CD4-positive, alpha-beta T cell (primary cell): ENCODE measurements around the gene CD58. TPM values are rescaled to one million over a fixed set of nuclear protein-coding genes. Genes with fewer than 3 reads are reported as not detected.

Source experiments
- ATAC-seq: fragments of 200-7000 bp; cut with Tn5 transposase; one replicate; pipeline ENCODE4 v1.10.0; 2022; ENCODE audit warnings: mild to moderate bottlenecking; ENCODE audit not compliant: poor library complexity
- CTCF ChIA-PET: fragments of 350-600 bp; sonication (Branson Sonifier 250); formaldehyde crosslinking; loops from one replicate; lab custom pipeline; 2021; ENCODE audit warnings: antibody characterized with exemption, inconsistent platforms; lab: Charles Lee
- POLR2A ChIA-PET: fragments of 350-600 bp; sonication (Branson Sonifier 250); formaldehyde crosslinking; loops from one replicate; lab custom pipeline; 2021; ENCODE audit warnings: antibody characterized with exemption, inconsistent platforms; lab: Charles Lee
- DNase-seq, 14 experiments: peaks; one replicate each; pipeline ENCODE4 v3.0.0-alpha.2; 2013 to 2020; ENCODE audit warnings: mixed read lengths in 2 of 14
- H3K27ac ChIP-seq, 2 donors: one replicate each; pipeline versions ENCODE4 v1.5.1 to v1.7.0; 2013; ENCODE audit warnings: low read length in 2 of 2, low read depth in 1 of 2, mild to moderate bottlenecking in 1 of 2
- H3K27me3 ChIP-seq, 2 experiments: 1 replicate in 1 of 2; 2 replicates in 1 of 2; pipeline versions ENCODE4 v1.6.1 to v1.7.0; 2013; ENCODE audit warnings: low read length in 2 of 2, control low read depth in 1 of 2, mild to moderate bottlenecking in 1 of 2, moderate library complexity in 1 of 2; ENCODE audit not compliant: insufficient read depth in 2 of 2, control insufficient read depth in 1 of 2
- H3K36me3 ChIP-seq: one replicate; pipeline ENCODE4 v1.6.1; 2013; ENCODE audit warnings: low read length, control low read depth; ENCODE audit not compliant: insufficient read depth
- H3K4me1 ChIP-seq: one replicate; pipeline ENCODE4 v1.6.1; 2013; ENCODE audit warnings: low read length, control low read depth; ENCODE audit not compliant: insufficient read depth
- H3K4me3 ChIP-seq: one replicate; pipeline ENCODE4 v1.5.1; 2013; ENCODE audit warnings: mild to moderate bottlenecking, low read length, moderate library complexity
- H3K9me3 ChIP-seq, 2 experiments: 1 replicate in 1 of 2; 2 replicates in 1 of 2; pipeline versions ENCODE4 v1.6.1 to v1.7.0; 2013; ENCODE audit warnings: low read length in 2 of 2, mild to moderate bottlenecking in 2 of 2, control low read depth in 1 of 2, moderate library complexity in 1 of 2; ENCODE audit not compliant: control insufficient read depth in 1 of 2, insufficient read depth in 1 of 2
- H3K27ac Mint-ChIP-seq: one replicate; pipeline ENCODE4 v1.8.0; 2020; ENCODE audit warnings: mixed read lengths
- H3K27me3 Mint-ChIP-seq: one replicate; pipeline ENCODE4 v1.8.0; 2021; ENCODE audit warnings: mixed read lengths
- H3K36me3 Mint-ChIP-seq: one replicate; pipeline ENCODE4 v1.8.0; 2021; ENCODE audit warnings: low read depth, mixed read lengths
- H3K4me1 Mint-ChIP-seq: one replicate; pipeline ENCODE4 v1.8.0; 2021; ENCODE audit warnings: low read depth, mixed read lengths
- H3K4me3 Mint-ChIP-seq: one replicate; pipeline ENCODE4 v1.8.0; 2020; ENCODE audit warnings: mild to moderate bottlenecking, mixed read lengths
- H3K9me3 Mint-ChIP-seq: one replicate; pipeline ENCODE4 v1.8.0; 2020; ENCODE audit warnings: mixed read lengths
- CTCF ChIP-seq: fragments of 200-600 bp; IDR thresholded peaks from one replicate; pipeline ENCODE4 v1.8.0; 2022; ENCODE audit warnings: antibody characterized with exemption, mild to moderate bottlenecking
- intact Hi-C, 2 experiments: fragments of 100-400 bp; cut with DNase I in 1 of 2; cut with micrococcal nuclease in 1 of 2; formaldehyde crosslinking; loops; one replicate each; pipeline versions ENCODE4 v1.15.1 to v1.9.0; 2023 to 2025; cut with DNase I, micrococcal nuclease
- total RNA-seq, 174 experiments: library from RNA in 2 of 174; stranded (reverse) in 2 of 174; gene quantifications; one replicate each; pipeline ENCODE4 v1.2.3 and lab custom pipeline; 2021 to 2026

The CD58 gene
- total RNA-seq, 2 experiments from 2014 or later, result 4.2 to 5.7 TPM

- H3K9me3 Mint-ChIP-seq, result no peaks in the 10 kb centered on the region
- ChIA-PET POLR2A (interaction anchor here (1.5 kb wide), 1 partner anchor 338 kb away, joined by 4 read pairs; no protein-coding TSS in a partner anchor), CTCF (interaction anchor here (1.5 kb wide), 1 partner anchor 9 kb away, joined by 5 read pairs; no protein-coding TSS in a partner anchor)
- H3K4me3 ChIP-seq, result no peak overlapping the region
- no peaks in the 10 kb centered on the region for H3K9me3 ChIP-seq
- no peak overlapping the region for H3K4me3 Mint-ChIP-seq
- no peaks in the 10 kb centered on the region for H3K4me1 ChIP-seq
- DNase-seq, result no peak
- no peak overlapping the region for H3K27ac Mint-ChIP-seq
- intact Hi-C loops, result loop anchor here in 1 of 2 experiments (5.0 kb wide), 1 partner anchor 79 kb away; no protein-coding TSS in a partner anchor
- no peak for ATAC-seq
- H3K36me3 ChIP-seq, result no peaks in the 10 kb centered on the region
- H3K4me1 Mint-ChIP-seq, result no peaks in the 10 kb centered on the region
- H3K27me3 Mint-ChIP-seq, result no peaks in the 10 kb centered on the region
- no peaks in the 10 kb centered on the region for H3K27me3 ChIP-seq
- TF ChIP-seq CTCF, result no peak
- H3K36me3 Mint-ChIP-seq, result no peaks in the 10 kb centered on the region
- no peak overlapping the region for H3K27ac ChIP-seq
Observed at GRCh38 chr1:116476321-116476720, 94.5 kb downstream of the CD58 start.

GRCh38 chr1:116475850-116476218 lies 95.0 kb downstream of the CD58 start:
- Histone ChIP-seq H3K4me1 (no peaks in the 10 kb centered on the region), H3K4me3 (no peak overlapping the region), H3K27ac (no peak overlapping the region), H3K36me3 (no peaks in the 10 kb centered on the region), H3K27me3 (no peaks in the 10 kb centered on the region), H3K9me3 (no peaks in the 10 kb centered on the region)
- ChIA-PET POLR2A (no interaction called here), CTCF (interaction anchor here (1.5 kb wide), 1 partner anchor 9 kb away, joined by 5 read pairs; no protein-coding TSS in a partner anchor)
- DNase-seq, result no peak
- Mint-ChIP-seq H3K4me1 (no peaks in the 10 kb centered on the region), H3K36me3 (no peaks in the 10 kb centered on the region), H3K9me3 (no peaks in the 10 kb centered on the region), H3K4me3 (no peak overlapping the region), H3K27ac (no peak overlapping the region), H3K27me3 (no peaks in the 10 kb centered on the region)
- no peak for ATAC-seq
- no peak for TF ChIP-seq CTCF
- intact Hi-C loops, result loop anchor here in 1 of 2 experiments (5.0 kb wide), 1 partner anchor 79 kb away; no protein-coding TSS in a partner anchor

GRCh38 chr1:116474921-116475849 lies 95.6 kb downstream of the CD58 start:
- no peak for ATAC-seq
- Histone ChIP-seq H3K27ac (no peak overlapping the region), H3K27me3 (no peaks in the 10 kb centered on the region), H3K4me1 (no peaks in the 10 kb centered on the region), H3K4me3 (no peak overlapping the region), H3K36me3 (no peaks in the 10 kb centered on the region), H3K9me3 (no peaks in the 10 kb centered on the region)
- ChIA-PET POLR2A (no interaction called here), CTCF (interaction anchor here (1.5 kb wide), 1 partner anchor 10 kb away, joined by 5 read pairs; no protein-coding TSS in a partner anchor)
- Mint-ChIP-seq H3K27me3 (no peaks in the 10 kb centered on the region), H3K9me3 (no peaks in the 10 kb centered on the region), H3K27ac (no peak overlapping the region), H3K4me1 (no peaks in the 10 kb centered on the region), H3K36me3 (no peaks in the 10 kb centered on the region), H3K4me3 (no peak overlapping the region)
- no peak for DNase-seq
- no peak for TF ChIP-seq CTCF
- intact Hi-C loops, result loop anchor here in 1 of 2 experiments (5.0 kb wide), 1 partner anchor 78 kb away; no protein-coding TSS in a partner anchor
